GM10248 (cell line): ENCODE measurements around the gene PTPN4.
"Not testable (repeated sequence)": the region's sequence is repeated elsewhere in the genome, so short reads cannot be mapped to it uniquely, and the experiment has no call there.

Experiments used
- CTCF ChIA-PET: fragments of 300-600 bp; sonication (Branson Sonifier 250); formaldehyde crosslinking; extraction: SDS; loops from one replicate; lab custom pipeline; 2021; ENCODE audit warnings: antibody characterized with exemption; lab: Yijun Ruan, JAX
- POLR2A ChIA-PET: fragments of 350-650 bp; sonication (Branson Sonifier 250); formaldehyde crosslinking; extraction: SDS; loops from one replicate; lab custom pipeline; 2020; ENCODE audit warnings: antibody characterized with exemption; lab: Yijun Ruan, JAX
- DNase-seq: peaks from one replicate; pipeline ENCODE4 v3.0.0; 2012; ENCODE audit errors: extremely low spot score
- TF ChIP-seq, protein P1 (sequence below): IDR thresholded peaks from 2 replicates; pipeline ENCODE4 v1.5.1; 2012; ENCODE audit warnings: mild to moderate bottlenecking, low read depth; ENCODE audit errors: extremely low read depth, missing control alignments, control extremely low read depth

Gene PTPN4

DNA sequence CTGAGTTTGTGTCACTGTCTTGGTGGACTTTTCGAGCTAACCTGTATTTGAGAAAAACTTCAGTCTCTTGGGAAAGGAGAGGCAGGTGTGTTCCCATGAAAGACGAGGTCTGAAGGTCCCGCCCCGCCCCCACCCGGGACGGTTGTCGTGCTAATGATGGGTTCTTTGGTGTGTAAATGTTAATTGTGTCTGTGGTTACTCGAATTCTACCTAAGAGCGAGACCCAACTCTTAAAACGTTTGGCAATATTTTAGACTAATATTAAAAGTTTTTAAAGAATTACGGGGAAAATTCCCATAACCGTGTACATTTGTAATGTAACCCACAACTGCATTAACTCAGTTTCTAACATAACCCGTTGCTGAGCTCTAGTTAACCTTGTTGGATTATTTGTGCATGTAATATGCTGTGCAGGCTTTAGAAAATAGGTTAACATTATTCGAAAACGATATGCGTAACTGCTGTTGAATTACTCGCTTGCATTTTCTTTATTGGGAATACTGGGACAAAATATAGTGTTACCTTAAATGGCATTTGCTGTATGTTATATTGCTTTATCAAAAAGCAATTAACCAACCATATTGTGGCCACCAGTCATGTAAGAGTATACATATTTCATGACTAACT lies 254.0 kb downstream of the PTPN4 start:
- no peak for DNase-seq
- TF ChIP-seq, protein P1, sequence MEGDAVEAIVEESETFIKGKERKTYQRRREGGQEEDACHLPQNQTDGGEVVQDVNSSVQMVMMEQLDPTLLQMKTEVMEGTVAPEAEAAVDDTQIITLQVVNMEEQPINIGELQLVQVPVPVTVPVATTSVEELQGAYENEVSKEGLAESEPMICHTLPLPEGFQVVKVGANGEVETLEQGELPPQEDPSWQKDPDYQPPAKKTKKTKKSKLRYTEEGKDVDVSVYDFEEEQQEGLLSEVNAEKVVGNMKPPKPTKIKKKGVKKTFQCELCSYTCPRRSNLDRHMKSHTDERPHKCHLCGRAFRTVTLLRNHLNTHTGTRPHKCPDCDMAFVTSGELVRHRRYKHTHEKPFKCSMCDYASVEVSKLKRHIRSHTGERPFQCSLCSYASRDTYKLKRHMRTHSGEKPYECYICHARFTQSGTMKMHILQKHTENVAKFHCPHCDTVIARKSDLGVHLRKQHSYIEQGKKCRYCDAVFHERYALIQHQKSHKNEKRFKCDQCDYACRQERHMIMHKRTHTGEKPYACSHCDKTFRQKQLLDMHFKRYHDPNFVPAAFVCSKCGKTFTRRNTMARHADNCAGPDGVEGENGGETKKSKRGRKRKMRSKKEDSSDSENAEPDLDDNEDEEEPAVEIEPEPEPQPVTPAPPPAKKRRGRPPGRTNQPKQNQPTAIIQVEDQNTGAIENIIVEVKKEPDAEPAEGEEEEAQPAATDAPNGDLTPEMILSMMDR, result no peak
- ChIA-PET CTCF (interaction anchor here (1.4 kb wide), 1 partner anchor 667 kb away, joined by 4 read pairs; no protein-coding TSS in a partner anchor), POLR2A (no interaction called here)

- ChIA-PET CTCF (no interaction called here), POLR2A (no interaction called here)
- TF ChIP-seq, protein P1, result no peak
- DNase-seq, result no peak
Observed at GRCh38 chr2:120014226-120014980, 254.7 kb downstream of the PTPN4 start.

DNA sequence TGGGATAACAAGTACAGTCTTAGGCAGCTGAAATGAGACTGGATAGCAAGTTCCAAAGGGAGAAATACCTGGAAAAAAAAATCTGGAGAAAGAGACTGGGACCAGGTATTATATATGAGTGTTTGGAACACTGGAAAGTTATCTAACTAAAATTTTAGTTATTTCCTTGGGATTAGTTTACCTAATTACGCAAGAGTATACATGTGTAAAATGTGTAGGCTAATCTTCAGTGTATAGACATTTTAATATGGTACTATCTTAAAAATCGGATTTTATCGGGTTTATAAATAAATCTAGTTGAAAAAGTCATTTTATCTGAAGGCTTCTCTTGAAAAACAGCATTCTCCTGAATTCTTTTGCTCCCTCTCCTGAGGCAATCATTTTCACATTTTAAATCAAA lies 257.1 kb downstream of the PTPN4 start:
- DNase-seq, result no peak
- POLR2A ChIA-PET, result no interaction called here
- CTCF ChIA-PET, result no interaction called here
- TF ChIP-seq, protein P1, result no peak

DNA sequence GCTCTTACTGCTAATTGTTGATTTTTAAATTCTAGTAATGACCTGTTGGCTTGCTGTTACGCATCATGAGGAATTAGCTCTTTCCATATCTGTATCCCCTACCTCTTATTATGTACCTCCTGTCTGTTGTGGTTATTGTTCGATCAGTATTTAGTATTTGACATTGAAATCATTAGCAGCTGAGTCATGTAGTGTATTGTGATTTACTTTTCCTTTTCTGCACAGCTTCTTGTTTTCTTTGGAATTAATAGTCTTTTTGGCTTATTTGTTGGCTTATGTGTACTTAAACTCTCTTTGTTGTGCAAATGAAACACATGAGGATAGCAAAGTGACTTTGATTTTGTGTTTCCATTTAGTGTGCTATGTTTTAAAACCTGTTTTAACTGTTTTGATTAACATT lies 257.5 kb downstream of the PTPN4 start:
- ChIA-PET CTCF (no interaction called here), POLR2A (no interaction called here)
- no peak for DNase-seq
- TF ChIP-seq, protein P1, result no peak

- TF ChIP-seq, protein P1, result no peak
- ChIA-PET POLR2A (no interaction called here), CTCF (interaction anchor here (1.5 kb wide), 1 partner anchor 158 kb away, joined by 3 read pairs; no protein-coding TSS in a partner anchor)
- DNase-seq, result no peak
Observed at GRCh38 chr2:120018549-120018948, 258.8 kb downstream of the PTPN4 start.

DNA sequence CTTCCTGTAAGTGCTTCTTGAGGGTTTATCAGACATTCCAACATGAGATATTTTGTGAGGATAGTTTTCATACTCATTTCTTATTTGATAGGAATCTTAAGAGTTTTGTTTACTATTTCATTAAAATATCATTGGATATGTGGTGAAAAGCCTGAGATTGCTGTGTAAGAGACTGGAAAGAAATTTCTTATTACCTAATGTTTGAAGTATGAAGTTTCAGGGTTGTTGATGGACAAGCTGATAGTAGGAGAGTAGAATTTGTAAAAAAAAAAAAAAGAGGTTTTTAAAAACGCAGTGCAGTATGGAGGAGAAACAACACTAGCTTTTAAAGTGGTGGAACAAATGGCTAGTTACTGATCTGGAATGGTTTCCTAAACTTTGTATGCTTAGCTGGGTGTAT lies 260.8 kb downstream of the PTPN4 start:
- POLR2A ChIA-PET, result no interaction called here
- TF ChIP-seq, protein P1, result no peak
- CTCF ChIA-PET, result interaction anchor here (1.2 kb wide), 1 partner anchor 155 kb away, joined by 3 read pairs; no protein-coding TSS in a partner anchor
- DNase-seq, result no peak

- DNase-seq, POLR2A ChIA-PET, CTCF ChIA-PET: not testable (repeated sequence)
Observed at GRCh38 chr2:120022505-120022904, 262.8 kb downstream of the PTPN4 start.
